ENCODE measurements around the gene TNIP2. TPM values are rescaled to one million over a fixed set of nuclear protein-coding genes. Genes with fewer than 3 reads are reported as not detected.

TNIP2 gene
- total and polyA plus RNA-seq, 2 donors (not counting 3 experiments of a cell fraction or from before 2014, with no cell fraction given), result 37.7 to 52.1 TPM

DNA sequence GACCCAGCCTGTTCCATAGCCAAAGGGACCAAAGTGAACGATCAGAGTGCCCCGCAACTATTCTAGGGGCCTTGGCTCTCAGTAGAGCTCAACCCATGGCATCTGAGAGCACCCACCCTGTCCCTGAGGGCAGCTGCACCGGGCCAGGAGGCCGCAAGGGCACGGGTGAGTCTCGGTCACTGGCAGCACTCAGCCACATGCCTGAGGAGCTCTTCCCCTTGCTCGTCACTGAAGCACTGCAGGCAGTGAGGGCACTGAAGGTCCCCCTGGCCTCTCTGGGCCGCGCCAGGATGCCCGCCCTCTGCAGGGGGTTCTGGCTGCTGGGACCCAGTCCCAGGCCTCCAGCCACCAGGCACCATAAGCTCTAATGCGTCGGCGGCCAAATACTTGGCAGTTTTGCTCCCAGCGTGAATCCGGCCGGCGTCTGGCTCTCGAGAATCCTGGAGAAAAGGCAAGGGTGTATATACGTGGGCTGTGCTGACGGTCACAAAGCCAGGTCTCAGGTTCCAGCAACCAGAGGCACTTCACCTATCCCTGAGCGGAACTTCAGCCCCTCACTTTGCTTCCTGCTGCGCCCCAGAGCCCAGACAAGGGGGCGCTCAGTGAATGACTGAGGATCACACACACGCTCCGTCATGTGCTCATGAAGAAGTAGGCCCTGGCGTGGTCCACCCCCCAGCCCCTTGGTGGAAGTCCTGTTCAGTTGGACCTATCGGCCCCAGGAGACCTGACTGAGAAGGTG lies 13.9 kb downstream of the TNIP2 start:
- BruUV-seq (replicated peaks), result no TSS peak
- CTCF ChIA-PET, result interaction anchor here (0.7 kb wide), 1 partner anchor 28 kb away, joined by 3 read pairs; no protein-coding TSS in a partner anchor
- dilution Hi-C loops (cut with MboI; ENCODE audit: extremely low pct_ligation_motif_present, low sequenced_read_pairs), result no loop called here
- Histone ChIP-seq H3K9me3 (replicated peaks; ENCODE audit: control insufficient read depth, insufficient read depth, low read length) (no peaks in the 10 kb centered on the region), H2AFZ (ENCODE audit: low read depth, low read length) (no peak overlapping the region), H4K20me1 (replicated peaks; ENCODE audit: control insufficient read depth, extremely low read depth, insufficient read depth, low read length) (no peaks in the 10 kb centered on the region), H3K9ac (replicated peaks; ENCODE audit: extremely low read depth, insufficient read depth, low read length) (no peak overlapping the region), H3K27me3 (ENCODE audit: control insufficient read depth in 2 of 2, insufficient read depth in 2 of 2, low read length in 2 of 2) (no peaks in the 10 kb centered on the region), H3K4me3 (replicated peaks in 1 of 3; ENCODE audit: insufficient read depth in 1 of 3, low read depth in 1 of 3, low read length in 3 of 3) (no peak overlapping the region), H3K79me2 (ENCODE audit: control insufficient read depth, insufficient read depth, low read length) (no peaks in the 10 kb centered on the region), H3K4me2 (ENCODE audit: insufficient read depth, low read length) (no peak overlapping the region), H3K36me3 (ENCODE audit: control insufficient read depth in 2 of 2, extremely low read depth in 1 of 2, insufficient read depth in 2 of 2, low read length in 2 of 2) (peaks cover 7 to 41% of the 10 kb centered on the region in 2 experiments), H3K9me1 (replicated peaks; ENCODE audit: control insufficient read depth, extremely low read depth, insufficient read depth, low read length) (no peaks in the 10 kb centered on the region), H3K27ac (ENCODE audit: insufficient read depth, low read depth, low read length) (no peak overlapping the region), H3K4me1 (ENCODE audit: control insufficient read depth, extremely low read depth, insufficient read depth, low read length) (peaks cover 17% of the 10 kb centered on the region)
- POLR2A ChIA-PET, result no interaction called here
- FAIRE-seq (no peak), DNase-seq (ENCODE audit: low read depth, low spot score) (no peak)
- intact Hi-C loops (cut with micrococcal nuclease), result no loop called here
- TF ChIP-seq, protein P1, sequence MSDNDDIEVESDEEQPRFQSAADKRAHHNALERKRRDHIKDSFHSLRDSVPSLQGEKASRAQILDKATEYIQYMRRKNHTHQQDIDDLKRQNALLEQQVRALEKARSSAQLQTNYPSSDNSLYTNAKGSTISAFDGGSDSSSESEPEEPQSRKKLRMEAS (IDR thresholded peaks at IDR 0.05; ENCODE audit: insufficient read depth, insufficient read length), result no peak
- TF ChIP-seq POLR2A (IDR thresholded peaks at IDR 0.05; ENCODE audit: low read depth, low read length) (no peak), MYC (IDR thresholded peaks at IDR 0.05; ENCODE audit: low read depth, low read length) (no peak), EZH2 (IDR thresholded peaks at IDR 0.05; ENCODE audit: borderline replicate concordance, low read depth, low read length, severe bottlenecking) (no peak), POLR2AphosphoS5 (IDR thresholded peaks at IDR 0.05; ENCODE audit: insufficient read depth, low read depth, low read length) (no peak), FOS (IDR thresholded peaks at IDR 0.05; ENCODE audit: borderline replicate concordance, insufficient read depth, low read length) (no peak), GATA2 (IDR thresholded peaks at IDR 0.05; ENCODE audit: insufficient read depth, insufficient read length, low read depth, low read length) (no peak), JUN (IDR thresholded peaks at IDR 0.05; ENCODE audit: borderline replicate concordance, insufficient read depth, insufficient read length, low read depth) (no peak), CTCF (IDR thresholded peaks at IDR 0.05; ENCODE audit: extremely low read depth in 1 of 2, insufficient read depth in 1 of 2, low read depth in 1 of 2, low read length in 2 of 2) (no peak)

Data from endothelial cell of umbilical vein (primary cell).